Psoas muscle (tissue), 8 donors: ENCODE data around the gene FBRSL1. TPM values are rescaled to one million over a fixed set of nuclear protein-coding genes. Genes with fewer than 3 reads are reported as not detected.

Experiments
- ATAC-seq, 4 donors: fragments of 200-7000 bp; cut with Tn5 transposase; one replicate each; pipeline ENCODE4 v1.9.1; 2020; ENCODE audit warnings: moderate library complexity in 3 of 4, mild to moderate bottlenecking in 2 of 4
- DNase-seq, 2 donors: peaks; one replicate each; pipeline ENCODE4 v3.0.0-alpha.2; 2020
- H3K27ac ChIP-seq: fragments of 200-600 bp; one replicate; pipeline ENCODE4 v1.8.0; 2022
- H3K27me3 ChIP-seq, 3 donors: fragments of 200-600 bp in 1 of 3; one replicate each; pipeline versions ENCODE4 v1.6.1 to v1.8.0; 2013 to 2022; ENCODE audit warnings: low read length in 2 of 3, mild to moderate bottlenecking in 2 of 3, moderate library complexity in 1 of 3; ENCODE audit not compliant: insufficient read depth in 3 of 3
- H3K36me3 ChIP-seq, 2 donors: fragments of 200-600 bp in 1 of 2; one replicate each; pipeline versions ENCODE4 v1.6.1 to v1.8.0; 2013 to 2022; ENCODE audit warnings: low read depth in 1 of 2, mild to moderate bottlenecking in 1 of 2, moderate library complexity in 1 of 2; ENCODE audit not compliant: insufficient read depth in 1 of 2
- H3K4me1 ChIP-seq: fragments of 200-600 bp; one replicate; pipeline ENCODE4 v1.8.0; 2022
- H3K4me3 ChIP-seq: fragments of 200-600 bp; one replicate; pipeline ENCODE4 v1.8.0; 2022; ENCODE audit warnings: mild to moderate bottlenecking
- H3K9me3 ChIP-seq: fragments of 200-600 bp; one replicate; pipeline ENCODE4 v1.8.0; 2022
- CTCF ChIP-seq: fragments of 200-600 bp; IDR thresholded peaks from one replicate; pipeline ENCODE4 v1.8.0; 2022; ENCODE audit warnings: antibody characterized with exemption
- WGBS, 3 donors: extraction: QIAGEN DNeasy Blood & Tissue Kit; methylation state at CpG; one replicate each; pipeline versions ENCODE4 v1.1.6 to v1.1.7; 2013; 5-methylcytosine and 5-hydroxymethylcytosine counted together
- intact Hi-C, 2 donors: fragments of 100-400 bp; cut with DNase I; formaldehyde crosslinking; loops; one replicate each; pipeline versions ENCODE4 v1.11.0 to v1.14.2; 2022
- polyA plus RNA-seq, 3 donors: library from polyadenylated mRNA; stranded (reverse); fragments of 200-250 nt; gene quantifications; one replicate each; pipeline ENCODE4 v1.2.3, GENCODE V29; 2013
- total RNA-seq, 4 donors: library from RNA; stranded (reverse); fragmentation: NEBNext Ultra II Directional in 2 of 4; extraction: Animal tissue kit (Norgen Biotek cat#: 25700) in 2 of 4; gene quantifications; one replicate each; pipeline versions ENCODE4 v1.2.1 to v1.2.4, GENCODE V29; 2021 to 2023
- donor health status: healthy with polysubstance abuse.
- donor health status: DM: no; HTN: no; CAD: no; lungs with moderate emphysema.
- donor health status: Bipolar disorder and iron deficiency.
- donor health status: healthy.
- donor health status: DM: yes; HTN: yes; CAD: no.
- donor health status: DM: no; HTN: no; CAD: no.
- donor health status: DM: no; HTN: no; CAD: no.
- donor health status: DM: yes; HTN: yes; CAD: no.

FBRSL1 gene
- total and polyA plus RNA-seq, 7 donors, result 23.0 to 54.5 (median 40.1) TPM

- Histone ChIP-seq H3K9me3 (no peaks in the 10 kb centered on the region), H3K4me1 (no peaks in the 10 kb centered on the region), H3K4me3 (no peak overlapping the region), H3K36me3 (no peaks in the 10 kb centered on the region), H3K27ac (no peak overlapping the region), H3K27me3 (no peaks in the 10 kb centered on the region)
- WGBS, 3 donors, result 94 to 97% (median 97%) methylated on average over 16 of the region's 16 CpGs
- intact Hi-C loops, result no loop called here
- ATAC-seq (no peak), DNase-seq (no peak)
- TF ChIP-seq CTCF, result no peak
Measured at GRCh38 chr12:132536102-132536876, 46.3 kb downstream of the FBRSL1 start.

GRCh38 chr12:132537049-132537448, 47.1 kb downstream of the FBRSL1 start:
- H3K9me3 ChIP-seq, result no peaks in the 10 kb centered on the region
- no peaks in the 10 kb centered on the region for H3K4me1 ChIP-seq
- peak in 1 of 4 donors; percentile 7 for ATAC-seq
- TF ChIP-seq CTCF, result no peak
- no peaks in the 10 kb centered on the region for H3K36me3 ChIP-seq
- H3K27me3 ChIP-seq, result no peaks in the 10 kb centered on the region
- intact Hi-C loops, result no loop called here
- 70 to 77% (median 72%) methylated on average over 11 of the region's 11 CpGs for WGBS, 3 donors
- DNase-seq, result no peak
- no peak overlapping the region for H3K4me3 ChIP-seq
- no peak overlapping the region for H3K27ac ChIP-seq

- no peak for ATAC-seq
- Histone ChIP-seq H3K9me3 (no peaks in the 10 kb centered on the region), H3K4me3 (no peak overlapping the region), H3K27me3 (no peaks in the 10 kb centered on the region), H3K36me3 (peaks cover 0 to under 1% of the 10 kb centered on the region in 2 donors), H3K4me1 (no peaks in the 10 kb centered on the region), H3K27ac (no peak overlapping the region)
- no peak for DNase-seq
- WGBS, 3 donors, result 77 to 85% (median 82%) methylated on average over 29 of the region's 29 CpGs
- intact Hi-C loops, result no loop called here
- TF ChIP-seq CTCF, result no peak
Measured at GRCh38 chr12:132537836-132538662, 48.1 kb downstream of the FBRSL1 start.

GRCh38 chr12:132538663-132538990, 48.7 kb downstream of the FBRSL1 start:
- H3K4me3 ChIP-seq, result no peak overlapping the region
- no peak for ATAC-seq
- H3K9me3 ChIP-seq, result no peaks in the 10 kb centered on the region
- H3K27ac ChIP-seq, result no peak overlapping the region
- no peak for TF ChIP-seq CTCF
- H3K4me1 ChIP-seq, result no peaks in the 10 kb centered on the region
- intact Hi-C loops, result no loop called here
- DNase-seq, result no peak
- peaks cover 0 to 6% of the 10 kb centered on the region in 2 donors for H3K36me3 ChIP-seq
- H3K27me3 ChIP-seq, result no peaks in the 10 kb centered on the region
- 94 to 97% (median 96%) methylated on average over 4 of the region's 4 CpGs for WGBS, 3 donors
